DND-41 (cell line): ENCODE results near the gene SLC38A11.
"Not testable (repeated sequence)": the region's sequence is repeated elsewhere in the genome, so short reads cannot be mapped to it uniquely, and the experiment has no call there.

Experiments
- ATAC-seq: fragments of 200-7000 bp; cut with Tn5 transposase; 3 replicates; pipeline ENCODE4 v1.9.1; 2021; ENCODE audit warnings: low read depth; ENCODE audit not compliant: insufficient read depth
- DNase-seq: peaks from one replicate; pipeline ENCODE4 v3.0.0-alpha.2; 2020
- H2AFZ ChIP-seq: 2 replicates; pipeline ENCODE4 v1.6.0; 2012; ENCODE audit warnings: low read depth, low read length
- H3K27ac ChIP-seq: 2 replicates; pipeline ENCODE4 v1.5.1; 2012; ENCODE audit warnings: low read length, inconsistent platforms
- H3K27me3 ChIP-seq: fragments of 200-600 bp; sonication (generic); 2 replicates; pipeline ENCODE4 v1.6.0; 2012; ENCODE audit warnings: low read length, mild to moderate bottlenecking, inconsistent platforms; ENCODE audit not compliant: insufficient read depth, poor library complexity
- H3K36me3 ChIP-seq: 2 replicates; pipeline ENCODE4 v1.5.1; 2012; ENCODE audit warnings: low read length, inconsistent platforms; ENCODE audit not compliant: insufficient read depth
- H3K4me1 ChIP-seq: 2 replicates; pipeline ENCODE4 v1.5.1; 2012; ENCODE audit warnings: mild to moderate bottlenecking, low read length; ENCODE audit not compliant: insufficient read depth
- H3K4me2 ChIP-seq: 2 replicates; pipeline ENCODE4 v1.6.0; 2012; ENCODE audit warnings: mild to moderate bottlenecking, moderate library complexity, low read length, inconsistent platforms; ENCODE audit not compliant: insufficient read depth
- H3K4me3 ChIP-seq, 2 experiments: fragments of 200-600 bp in 1 of 2; shearing (Covaris generic) in 1 of 2; 2 replicates each; pipeline ENCODE4 v1.5.1; 2012 to 2016; ENCODE audit warnings: inconsistent platforms in 2 of 2, low read length in 2 of 2, mild to moderate bottlenecking in 2 of 2, low read depth in 1 of 2, moderate library complexity in 1 of 2
- H3K79me2 ChIP-seq: 2 replicates; pipeline ENCODE4 v1.6.0; 2012; ENCODE audit warnings: low read length, inconsistent platforms; ENCODE audit not compliant: insufficient read depth
- H3K9ac ChIP-seq: 2 replicates; pipeline ENCODE4 v1.6.0; 2012; ENCODE audit warnings: low read depth, mild to moderate bottlenecking, inconsistent platforms, low read length, moderate library complexity
- H3K9me3 ChIP-seq: 2 replicates; pipeline ENCODE4 v1.5.1; 2012; ENCODE audit warnings: low read length, moderate library complexity, mild to moderate bottlenecking, inconsistent platforms; ENCODE audit not compliant: insufficient read depth, severe bottlenecking
- H4K20me1 ChIP-seq: 2 replicates; pipeline ENCODE4 v1.6.0; 2012; ENCODE audit warnings: low read length; ENCODE audit not compliant: insufficient read depth
- EZH2 ChIP-seq: IDR thresholded peaks from 3 replicates; pipeline ENCODE4 v1.6.1; 2012; ENCODE audit warnings: borderline replicate concordance, low read depth, mild to moderate bottlenecking, moderate library complexity, low read length, inconsistent platforms; ENCODE audit not compliant: severe bottlenecking
- TF ChIP-seq, protein P1 (sequence below): IDR thresholded peaks from 2 replicates; pipeline ENCODE4 v1.5.1; 2012; ENCODE audit warnings: borderline replicate concordance, low read length, moderate library complexity, mild to moderate bottlenecking; ENCODE audit not compliant: poor library complexity, severe bottlenecking; ENCODE audit errors: extremely low read depth

The SLC38A11 gene, protein sequence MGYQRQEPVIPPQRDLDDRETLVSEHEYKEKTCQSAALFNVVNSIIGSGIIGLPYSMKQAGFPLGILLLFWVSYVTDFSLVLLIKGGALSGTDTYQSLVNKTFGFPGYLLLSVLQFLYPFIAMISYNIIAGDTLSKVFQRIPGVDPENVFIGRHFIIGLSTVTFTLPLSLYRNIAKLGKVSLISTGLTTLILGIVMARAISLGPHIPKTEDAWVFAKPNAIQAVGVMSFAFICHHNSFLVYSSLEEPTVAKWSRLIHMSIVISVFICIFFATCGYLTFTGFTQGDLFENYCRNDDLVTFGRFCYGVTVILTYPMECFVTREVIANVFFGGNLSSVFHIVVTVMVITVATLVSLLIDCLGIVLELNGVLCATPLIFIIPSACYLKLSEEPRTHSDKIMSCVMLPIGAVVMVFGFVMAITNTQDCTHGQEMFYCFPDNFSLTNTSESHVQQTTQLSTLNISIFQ

DNA sequence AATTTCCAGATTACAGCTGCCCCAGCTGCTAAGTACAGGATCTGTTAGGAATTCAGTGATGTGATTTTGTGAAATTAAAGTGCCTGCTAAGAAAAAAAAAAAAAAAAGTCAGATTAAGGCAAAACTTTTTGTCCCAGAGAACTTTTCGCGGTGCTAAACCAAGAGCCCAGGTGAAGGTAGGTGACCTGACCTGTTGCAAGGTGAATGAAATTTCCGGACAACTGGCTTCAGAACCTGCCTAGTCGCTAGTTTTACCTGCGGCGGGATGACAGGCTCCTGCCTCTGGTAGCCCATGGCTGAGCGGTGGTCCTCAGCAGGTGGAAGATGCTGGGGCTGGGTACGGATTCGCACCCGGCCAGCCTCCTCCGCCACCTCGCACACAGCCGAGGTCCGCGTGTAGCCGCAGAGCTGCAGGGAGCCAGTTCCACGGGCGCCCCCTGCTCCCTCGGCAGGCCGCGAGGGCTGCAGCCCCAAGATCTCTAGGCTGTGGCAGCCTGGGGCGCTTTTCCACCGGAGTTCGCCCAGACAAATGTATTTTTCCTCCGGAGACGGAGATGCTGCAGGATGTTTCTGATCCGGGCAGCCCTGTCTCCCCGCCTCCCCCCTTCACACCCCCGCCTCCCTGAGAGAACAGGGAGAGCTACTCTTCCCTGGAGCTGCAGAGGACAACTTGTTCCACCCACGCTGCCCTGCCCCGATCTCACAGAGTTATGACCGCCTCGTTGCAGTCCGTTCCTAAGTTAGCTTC is at the start of gene SLC38A11:
SLC38A11 (minus strand) TSS at position 572 of the 748 bp plus-strand sequence; CDS start at position 294, 278 bp downstream.
- Histone ChIP-seq H3K79me2 (no peaks in the 10 kb centered on the region), H4K20me1 (no peaks in the 10 kb centered on the region), H3K36me3 (no peaks in the 10 kb centered on the region), H3K9ac (no peak within 1 kb of the TSS), H3K4me1 (no peaks in the 10 kb centered on the region), H3K27ac (no peak within 1 kb of the TSS), H3K4me2 (no peak within 1 kb of the TSS), H2AFZ (no peak within 1 kb of the TSS), H3K9me3 (no peaks in the 10 kb centered on the region), H3K4me3 (no peak within 1 kb of the TSS), H3K27me3 (no peaks in the 10 kb centered on the region)
- ATAC-seq: no peak
- DNase-seq: no peak
- TF ChIP-seq, protein P1, sequence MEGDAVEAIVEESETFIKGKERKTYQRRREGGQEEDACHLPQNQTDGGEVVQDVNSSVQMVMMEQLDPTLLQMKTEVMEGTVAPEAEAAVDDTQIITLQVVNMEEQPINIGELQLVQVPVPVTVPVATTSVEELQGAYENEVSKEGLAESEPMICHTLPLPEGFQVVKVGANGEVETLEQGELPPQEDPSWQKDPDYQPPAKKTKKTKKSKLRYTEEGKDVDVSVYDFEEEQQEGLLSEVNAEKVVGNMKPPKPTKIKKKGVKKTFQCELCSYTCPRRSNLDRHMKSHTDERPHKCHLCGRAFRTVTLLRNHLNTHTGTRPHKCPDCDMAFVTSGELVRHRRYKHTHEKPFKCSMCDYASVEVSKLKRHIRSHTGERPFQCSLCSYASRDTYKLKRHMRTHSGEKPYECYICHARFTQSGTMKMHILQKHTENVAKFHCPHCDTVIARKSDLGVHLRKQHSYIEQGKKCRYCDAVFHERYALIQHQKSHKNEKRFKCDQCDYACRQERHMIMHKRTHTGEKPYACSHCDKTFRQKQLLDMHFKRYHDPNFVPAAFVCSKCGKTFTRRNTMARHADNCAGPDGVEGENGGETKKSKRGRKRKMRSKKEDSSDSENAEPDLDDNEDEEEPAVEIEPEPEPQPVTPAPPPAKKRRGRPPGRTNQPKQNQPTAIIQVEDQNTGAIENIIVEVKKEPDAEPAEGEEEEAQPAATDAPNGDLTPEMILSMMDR: no peak
- no peak for TF ChIP-seq EZH2

DNA sequence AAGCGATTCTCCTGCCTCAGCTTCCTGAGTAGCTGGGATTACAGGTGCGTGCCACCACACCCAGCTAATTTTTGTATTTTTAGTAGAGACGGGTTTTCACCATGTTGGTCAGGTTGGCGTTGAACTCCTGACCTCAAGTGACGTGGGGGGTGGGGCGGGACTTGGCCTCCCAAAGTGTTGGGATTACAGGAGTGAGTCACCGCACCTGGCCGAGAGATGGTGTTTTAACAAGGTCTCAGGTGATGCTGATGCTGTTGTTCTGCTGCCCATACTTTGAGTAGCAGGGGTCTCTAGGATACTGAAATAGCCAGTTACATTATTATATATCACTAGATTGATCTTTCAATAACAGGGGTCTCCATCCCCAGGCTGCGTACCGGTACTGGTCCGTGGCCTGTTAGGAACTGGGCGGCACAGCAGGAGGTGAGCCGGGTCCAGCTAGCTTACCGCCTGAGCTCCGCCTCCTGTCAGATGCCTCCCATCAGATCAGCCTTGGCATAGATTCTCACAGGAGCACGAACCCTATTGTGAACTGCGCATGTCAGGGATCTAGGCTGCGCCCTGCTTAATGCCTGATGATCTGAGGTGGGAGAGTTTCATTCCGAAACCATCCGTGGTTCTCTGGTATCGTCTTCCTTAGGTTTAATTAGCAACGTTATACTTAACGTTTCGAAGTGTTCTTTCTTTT is 48.3 kb upstream of the SLC38A11 start:
- Histone ChIP-seq H3K9me3 (no peaks in the 10 kb centered on the region), H3K27ac (no peak overlapping the region), H3K36me3 (no peaks in the 10 kb centered on the region), H3K4me2 (no peak overlapping the region), H3K27me3 (no peaks in the 10 kb centered on the region), H3K4me3 (no peak overlapping the region), H2AFZ (no peak overlapping the region), H3K4me1 (no peaks in the 10 kb centered on the region), H4K20me1 (no peaks in the 10 kb centered on the region), H3K9ac (no peak overlapping the region), H3K79me2 (no peaks in the 10 kb centered on the region)
- DNase-seq (no peak), ATAC-seq (no peak)
- TF ChIP-seq, protein P1: no peak
- TF ChIP-seq EZH2: no peak

DNA sequence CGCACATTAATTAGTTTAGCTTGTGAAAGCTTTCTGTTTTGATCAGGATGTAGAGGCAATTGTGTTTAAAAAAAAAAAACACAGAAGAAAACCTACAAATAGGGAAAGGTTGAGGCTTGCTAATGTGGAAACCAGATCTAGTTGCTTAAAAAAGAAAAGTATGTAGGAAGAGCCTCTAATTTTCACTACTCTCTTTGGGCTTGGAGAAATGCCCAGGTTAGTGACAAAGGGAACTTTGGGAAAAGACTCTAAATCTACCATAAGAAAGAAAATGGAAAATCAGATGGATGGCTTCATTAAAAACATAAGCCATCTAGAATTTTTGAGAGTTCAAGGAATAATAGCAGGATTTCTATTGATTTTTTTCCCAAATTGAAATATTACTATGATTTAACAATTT is 47.3 kb upstream of the SLC38A11 start:
- H3K4me1 ChIP-seq: no peaks in the 10 kb centered on the region
- no peak for DNase-seq
- ATAC-seq: no peak
- no peaks in the 10 kb centered on the region for H3K9me3 ChIP-seq
- no peaks in the 10 kb centered on the region for H3K36me3 ChIP-seq
- no peak overlapping the region for H2AFZ ChIP-seq
- no peak overlapping the region for H3K9ac ChIP-seq
- H3K79me2 ChIP-seq: no peaks in the 10 kb centered on the region
- H4K20me1 ChIP-seq: no peaks in the 10 kb centered on the region
- TF ChIP-seq EZH2: no peak
- TF ChIP-seq, protein P1: no peak
- no peak overlapping the region for H3K4me2 ChIP-seq
- no peak overlapping the region for H3K27ac ChIP-seq
- no peak overlapping the region for H3K4me3 ChIP-seq
- no peaks in the 10 kb centered on the region for H3K27me3 ChIP-seq

DNA sequence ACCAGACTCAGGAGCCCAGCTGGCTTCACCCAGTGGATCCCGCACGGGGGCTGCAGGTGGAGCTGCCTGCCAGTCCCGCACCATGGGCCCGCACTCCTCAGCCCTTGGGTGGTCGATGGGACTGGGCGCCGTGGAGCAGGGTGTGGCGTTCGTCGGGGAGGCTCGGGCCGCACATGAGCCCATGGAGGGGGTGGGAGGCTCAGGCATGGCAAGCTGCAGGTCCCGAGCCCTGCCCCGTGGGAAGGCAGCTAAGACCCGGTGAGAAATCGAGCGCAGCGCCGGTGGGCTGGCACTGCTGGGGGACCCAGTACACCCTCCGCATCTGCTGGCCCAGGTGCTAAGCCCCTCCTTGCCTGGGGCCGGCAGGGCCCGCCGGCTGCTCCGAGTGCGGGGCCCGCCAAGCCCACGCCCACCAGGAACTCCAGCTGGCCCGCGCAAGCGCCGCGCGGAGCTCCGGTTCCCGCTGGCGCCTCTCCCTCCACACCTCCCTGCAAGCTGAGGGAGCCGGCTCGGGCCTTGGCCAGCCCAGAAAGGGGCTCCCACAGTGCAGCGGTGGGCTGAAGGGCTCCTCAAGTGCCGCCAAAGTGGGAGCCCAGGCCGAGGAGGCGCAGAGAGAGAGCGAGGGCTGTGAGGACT is 39.5 kb upstream of the SLC38A11 start:
- H3K4me1 ChIP-seq: peaks cover 34% of the 10 kb centered on the region
- H2AFZ ChIP-seq, H3K9ac ChIP-seq, H4K20me1 ChIP-seq, ATAC-seq, H3K27ac ChIP-seq, DNase-seq, H3K9me3 ChIP-seq, H3K79me2 ChIP-seq, H3K4me2 ChIP-seq, H3K36me3 ChIP-seq, H3K4me3 ChIP-seq, H3K27me3 ChIP-seq: not testable (repeated sequence)
